Pancreas (tissue), 10 donors: ENCODE results near the gene OTULIN. TPM values are rescaled to one million over a fixed set of nuclear protein-coding genes. Genes with fewer than 3 reads are reported as not detected.

Experiments used
- ATAC-seq, 4 donors: fragments of 200-7000 bp; cut with Tn5 transposase; one replicate each; pipeline versions ENCODE4 v1.8.0 to v1.9.1; 2020; ENCODE audit warnings: mild to moderate bottlenecking in 4 of 4, moderate library complexity in 4 of 4
- DNase-seq, 6 donors: peaks; one replicate each; pipeline ENCODE4 v3.0.0-alpha.2; 2020
- FAIRE-seq: peaks from 2 replicates; lab custom pipeline; 2012; peaks lifted over from hg19 to GRCh38; lab: Jason Lieb, UNC
- H3K27ac ChIP-seq, 4 donors: fragments of 200-600 bp; sonication (generic); 1 replicate in 3 of 4; 2 replicates in 1 of 4; pipeline versions ENCODE4 v1.5.0 to v1.8.0; 2020
- H3K27me3 ChIP-seq, 4 donors: fragments of 200-600 bp; one replicate each; pipeline ENCODE4 v1.8.0; 2021
- H3K36me3 ChIP-seq, 3 donors: fragments of 200-600 bp; sonication (generic) in 1 of 3; one replicate each; pipeline versions ENCODE4 v1.5.0 to v1.8.0; 2020 to 2021
- H3K4me1 ChIP-seq, 3 donors: fragments of 200-600 bp; one replicate each; pipeline ENCODE4 v1.8.0; 2021
- H3K4me3 ChIP-seq, 4 donors: fragments of 200-600 bp; sonication (generic) in 2 of 4; one replicate each; pipeline versions ENCODE4 v1.5.0 to v1.8.0; 2020 to 2021
- H3K9me3 ChIP-seq, 4 donors: fragments of 200-600 bp; one replicate each; pipeline ENCODE4 v1.8.0; 2021
- WGBS, 2 donors: extraction: QIAGEN DNeasy Blood & Tissue Kit; methylation state at CpG; one replicate each; pipeline ENCODE4 v1.1.7; 2013; 5-methylcytosine and 5-hydroxymethylcytosine counted together
- intact Hi-C, 3 donors: fragments of 100-400 bp; cut with DNase I; formaldehyde crosslinking; loops; one replicate each; pipeline versions ENCODE4 v1.11.1 to v1.14.2; 2022
- polyA plus RNA-seq, 2 donors: library from polyadenylated mRNA; stranded (reverse); fragments of 200-250 nt; gene quantifications; one replicate each; pipeline ENCODE4 v1.2.3, GENCODE V29; 2013
- total RNA-seq, 6 donors: library from RNA; stranded (reverse); fragmentation: NEBNext Ultra II Directional in 4 of 6; extraction: Animal tissue kit (Norgen Biotek cat#: 25700) in 4 of 6; gene quantifications; one replicate each; pipeline versions ENCODE4 v1.2.1 to v1.2.4, GENCODE V29; 2021 to 2023
- TF ChIP-seq, protein P1 (sequence below), 4 donors: fragments of 200-600 bp; sonication (generic) in 3 of 4; IDR thresholded peaks; one replicate each; pipeline versions ENCODE4 v1.5.0 to v1.8.0; 2021; ENCODE audit warnings: antibody characterized with exemption in 4 of 4
- donor health status: healthy with polysubstance abuse.
- donor health status: DM: no; HTN: no; CAD: no; lungs with moderate emphysema.
- donor health status: DM: no; HTN: no; CAD: no.
- donor health status: control.
- donor health status: control.
- donor health status: Bipolar disorder and iron deficiency.
- donor health status: DM: yes; HTN: yes; CAD: no.
- donor health status: DM: no; HTN: no; CAD: no.
- donor health status: DM: no; HTN: no; CAD: no.
- donor health status: DM: yes; HTN: yes; CAD: no.

OTULIN gene
- total RNA-seq (10 to 100 TPM in 5 of 6 donors, 1 to 10 TPM in 1; 9.1 to 21.6 (median 12.9) TPM), polyA plus RNA-seq (1 to 10 TPM; 4.7 to 4.8 TPM)

- 0% methylated on average over 94 to 115 of the region's 115 CpGs for WGBS, 2 donors
- peak within 1 kb of the TSS; percentile 75 to 86 (median 78) for H3K4me3 ChIP-seq
- intact Hi-C loops = no loop called here
- FAIRE-seq (no peak), DNase-seq (peak; percentile 87 to 96 (median 91)), ATAC-seq (peak; percentile 92 to 97 (median 96))
- no peaks in the 10 kb centered on the region for H3K9me3 ChIP-seq
- TF ChIP-seq, protein P1, sequence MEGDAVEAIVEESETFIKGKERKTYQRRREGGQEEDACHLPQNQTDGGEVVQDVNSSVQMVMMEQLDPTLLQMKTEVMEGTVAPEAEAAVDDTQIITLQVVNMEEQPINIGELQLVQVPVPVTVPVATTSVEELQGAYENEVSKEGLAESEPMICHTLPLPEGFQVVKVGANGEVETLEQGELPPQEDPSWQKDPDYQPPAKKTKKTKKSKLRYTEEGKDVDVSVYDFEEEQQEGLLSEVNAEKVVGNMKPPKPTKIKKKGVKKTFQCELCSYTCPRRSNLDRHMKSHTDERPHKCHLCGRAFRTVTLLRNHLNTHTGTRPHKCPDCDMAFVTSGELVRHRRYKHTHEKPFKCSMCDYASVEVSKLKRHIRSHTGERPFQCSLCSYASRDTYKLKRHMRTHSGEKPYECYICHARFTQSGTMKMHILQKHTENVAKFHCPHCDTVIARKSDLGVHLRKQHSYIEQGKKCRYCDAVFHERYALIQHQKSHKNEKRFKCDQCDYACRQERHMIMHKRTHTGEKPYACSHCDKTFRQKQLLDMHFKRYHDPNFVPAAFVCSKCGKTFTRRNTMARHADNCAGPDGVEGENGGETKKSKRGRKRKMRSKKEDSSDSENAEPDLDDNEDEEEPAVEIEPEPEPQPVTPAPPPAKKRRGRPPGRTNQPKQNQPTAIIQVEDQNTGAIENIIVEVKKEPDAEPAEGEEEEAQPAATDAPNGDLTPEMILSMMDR (IDR thresholded peaks at IDR 0.05) = no peak
- no peaks in the 10 kb centered on the region for H3K36me3 ChIP-seq
- H3K27ac ChIP-seq = peak within 1 kb of the TSS; percentile 85 to 92 (median 90)
- peaks cover 6 to 22% (median 14%) of the 10 kb centered on the region in 3 donors for H3K4me1 ChIP-seq
- no peaks in the 10 kb centered on the region for H3K27me3 ChIP-seq
Observed at GRCh38 chr5:14664270-14665100, at the start of gene OTULIN. Gene OTULIN (plus strand): TSS chr5:14664718. CDS start chr5:14664826, 108 bp downstream.

DNA sequence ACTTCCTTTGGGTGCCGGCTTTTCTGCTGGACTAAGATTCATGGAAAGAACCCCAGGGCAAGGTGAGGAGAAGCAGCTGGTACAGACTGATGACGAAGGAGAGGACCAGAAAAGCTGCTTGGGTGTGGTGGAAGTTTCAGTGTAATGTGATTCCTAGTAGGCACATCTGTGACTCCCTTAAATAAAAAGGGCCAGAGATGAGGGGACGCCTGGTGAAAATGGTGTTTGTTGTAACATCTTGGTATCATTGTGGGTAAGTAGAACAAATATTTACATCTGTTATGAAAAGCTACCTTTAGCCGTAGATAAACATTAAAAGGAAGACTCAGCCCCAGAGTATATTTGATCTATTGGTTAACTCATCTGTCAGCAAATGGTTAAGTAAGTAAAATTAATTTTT lies 49.2 kb upstream of the OTULIN start:
- FAIRE-seq (no peak), DNase-seq (no peak), ATAC-seq (peak in 2 of 4 donors; percentile 62 to 72)
- Histone ChIP-seq H3K4me1 (no peaks in the 10 kb centered on the region), H3K4me3 (no peak overlapping the region), H3K27ac (no peak overlapping the region), H3K27me3 (no peaks in the 10 kb centered on the region), H3K36me3 (peaks cover 0 to 7% (median 0%) of the 10 kb centered on the region in 3 donors), H3K9me3 (no peaks in the 10 kb centered on the region)
- intact Hi-C loops = no loop called here
- WGBS, 2 donors = 71 to 75% methylated on average over 4 of the region's 4 CpGs
- TF ChIP-seq, protein P1 (IDR thresholded peaks at IDR 0.05) = no peak

- intact Hi-C loops = no loop called here
- no peak overlapping the region for H3K4me3 ChIP-seq
Observed at GRCh38 chr5:14617441-14617840, 47.1 kb upstream of the OTULIN start.

GRCh38 chr5:14627270-14627669 lies 37.2 kb upstream of the OTULIN start:
- no peaks in the 10 kb centered on the region for H3K27me3 ChIP-seq
- intact Hi-C loops = no loop called here
- no peaks in the 10 kb centered on the region for H3K9me3 ChIP-seq
- no peak overlapping the region for H3K27ac ChIP-seq
- DNase-seq (no peak), FAIRE-seq (no peak), ATAC-seq (no peak)
- no peaks in the 10 kb centered on the region for H3K36me3 ChIP-seq
- H3K4me1 ChIP-seq = no peaks in the 10 kb centered on the region
- TF ChIP-seq, protein P1 (IDR thresholded peaks at IDR 0.05) = no peak
- no peak overlapping the region for H3K4me3 ChIP-seq

More at GRCh38 chr5:14617441-14617840, 47.1 kb upstream of the OTULIN start:
- no peaks in the 10 kb centered on the region for H3K27me3 ChIP-seq
- ATAC-seq = no peak
- no peak overlapping the region for H3K27ac ChIP-seq
- DNase-seq = no peak
- H3K4me1 ChIP-seq = no peaks in the 10 kb centered on the region
- WGBS, 2 donors = 97 to 99% methylated on average over 4 of the region's 4 CpGs
- no peaks in the 10 kb centered on the region for H3K36me3 ChIP-seq
- FAIRE-seq = no peak
- TF ChIP-seq, protein P1 (IDR thresholded peaks at IDR 0.05) = no peak
- no peaks in the 10 kb centered on the region for H3K9me3 ChIP-seq

- TF ChIP-seq, protein P1 (IDR thresholded peaks at IDR 0.05) = no peak
- intact Hi-C loops = no loop called here
- H3K9me3 ChIP-seq = no peaks in the 10 kb centered on the region
- FAIRE-seq (no peak), ATAC-seq (peak in 2 of 4 donors; percentile 62 to 79), DNase-seq (no peak)
- no peak overlapping the region for H3K4me3 ChIP-seq
- H3K27ac ChIP-seq = no peak overlapping the region
- H3K27me3 ChIP-seq = no peaks in the 10 kb centered on the region
- H3K4me1 ChIP-seq = no peaks in the 10 kb centered on the region
- 13 to 15% methylated on average over 3 of the region's 3 CpGs for WGBS, 2 donors
- H3K36me3 ChIP-seq = no peaks in the 10 kb centered on the region
Observed at GRCh38 chr5:14628346-14628745, 36.2 kb upstream of the OTULIN start.
